ENCODE measurements around the gene HPS1. TPM values are rescaled to one million over a fixed set of nuclear protein-coding genes. Genes with fewer than 3 reads are reported as not detected.
A peak's percentile ranks its signal among the peaks of the same experiment; 100 is the strongest.

Gene HPS1
- total RNA-seq, 4 donors from 2014 or later, result 23.3 to 63.9 (median 54.8) TPM

DNA sequence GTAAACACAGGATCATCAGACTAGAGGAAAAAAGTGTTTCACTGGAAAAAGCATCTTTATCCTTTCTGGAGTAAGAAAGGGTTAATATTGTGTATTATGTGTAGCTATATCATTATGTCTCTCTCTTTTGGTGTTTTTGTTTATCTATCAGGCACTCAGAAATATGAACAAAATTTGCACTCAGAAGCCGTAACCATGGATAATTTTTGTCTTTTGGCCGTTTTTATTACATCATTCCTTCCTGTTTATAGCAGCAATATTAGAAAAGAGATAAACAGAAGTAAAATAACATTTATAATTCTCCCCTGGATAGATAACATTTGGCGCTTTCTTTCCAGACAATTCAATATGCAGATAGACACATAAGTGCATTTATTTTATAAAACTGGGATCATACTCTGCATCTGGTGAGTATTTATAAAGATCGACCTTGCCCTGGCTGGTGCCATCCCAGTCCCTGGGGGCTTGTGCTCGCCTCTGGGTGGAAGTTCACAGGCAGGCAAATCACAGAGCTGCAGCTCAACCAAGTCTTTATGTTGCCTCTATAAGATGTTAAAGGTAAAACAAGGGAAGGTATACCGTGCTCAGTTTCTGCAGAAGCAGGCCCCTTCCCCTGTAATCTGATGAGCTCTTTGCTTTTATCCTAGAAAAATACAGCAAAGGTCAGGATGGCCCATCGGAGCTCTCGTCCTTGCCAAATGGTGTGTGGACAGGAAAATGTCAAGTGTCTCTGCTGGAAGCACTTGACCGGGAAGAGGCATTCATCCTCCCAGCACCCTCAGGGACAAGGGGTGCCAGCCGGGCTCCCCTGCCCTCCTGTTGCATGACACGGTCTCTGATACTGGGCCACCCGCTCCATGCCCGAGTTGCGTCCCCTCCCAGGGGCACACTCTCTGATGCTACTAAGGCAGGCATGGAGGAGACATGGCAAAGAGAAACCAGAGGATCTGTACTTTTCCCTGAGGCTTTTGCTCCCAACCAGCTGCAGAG is 75.6 kb downstream of the HPS1 start:
- DNase-seq (ENCODE audit: low spot score in 2 of 2), result peak in 1 of 2 donors; percentile 82
- TF ChIP-seq POLR2A (IDR thresholded peaks at IDR 0.05), result no peak
- TF ChIP-seq, protein P1, sequence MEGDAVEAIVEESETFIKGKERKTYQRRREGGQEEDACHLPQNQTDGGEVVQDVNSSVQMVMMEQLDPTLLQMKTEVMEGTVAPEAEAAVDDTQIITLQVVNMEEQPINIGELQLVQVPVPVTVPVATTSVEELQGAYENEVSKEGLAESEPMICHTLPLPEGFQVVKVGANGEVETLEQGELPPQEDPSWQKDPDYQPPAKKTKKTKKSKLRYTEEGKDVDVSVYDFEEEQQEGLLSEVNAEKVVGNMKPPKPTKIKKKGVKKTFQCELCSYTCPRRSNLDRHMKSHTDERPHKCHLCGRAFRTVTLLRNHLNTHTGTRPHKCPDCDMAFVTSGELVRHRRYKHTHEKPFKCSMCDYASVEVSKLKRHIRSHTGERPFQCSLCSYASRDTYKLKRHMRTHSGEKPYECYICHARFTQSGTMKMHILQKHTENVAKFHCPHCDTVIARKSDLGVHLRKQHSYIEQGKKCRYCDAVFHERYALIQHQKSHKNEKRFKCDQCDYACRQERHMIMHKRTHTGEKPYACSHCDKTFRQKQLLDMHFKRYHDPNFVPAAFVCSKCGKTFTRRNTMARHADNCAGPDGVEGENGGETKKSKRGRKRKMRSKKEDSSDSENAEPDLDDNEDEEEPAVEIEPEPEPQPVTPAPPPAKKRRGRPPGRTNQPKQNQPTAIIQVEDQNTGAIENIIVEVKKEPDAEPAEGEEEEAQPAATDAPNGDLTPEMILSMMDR (IDR thresholded peaks at IDR 0.05), result no peak
- H3K4me3 ChIP-seq (ENCODE audit: low read depth, poor library complexity, severe bottlenecking), result no peak overlapping the region
- intact Hi-C loops (cut with DNase I; ENCODE audit: low total_unique reads), result no loop called here
- WGBS, 2 donors, result 65 to 70% methylated on average over 13 to 14 of the region's 14 CpGs

DNA sequence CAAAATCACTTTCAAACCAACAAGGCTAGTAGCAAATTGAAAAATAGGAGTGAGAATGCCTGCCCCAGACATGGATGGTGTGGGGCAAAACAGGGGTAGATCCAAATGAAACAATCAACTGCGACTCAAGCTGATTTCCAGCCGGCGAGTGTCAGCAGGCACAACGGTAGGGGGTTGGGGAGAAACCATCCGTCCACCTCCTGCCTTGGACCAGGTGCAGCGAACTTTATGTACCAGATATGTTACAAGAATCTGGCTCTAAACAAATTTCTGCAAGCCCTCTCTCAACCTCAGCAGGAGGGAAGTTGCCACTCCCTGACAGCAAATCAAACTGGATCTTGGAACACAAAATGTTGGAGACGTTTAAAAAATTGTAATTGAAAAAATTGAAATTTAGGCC is 76.9 kb downstream of the HPS1 start:
- DNase-seq (ENCODE audit: low spot score in 2 of 2), result peak in 1 of 2 donors; percentile 26
- WGBS, 2 donors, result 49 to 64% methylated on average over 7 of the region's 7 CpGs
- intact Hi-C loops (cut with DNase I; ENCODE audit: low total_unique reads), result no loop called here
- TF ChIP-seq, protein P1 (IDR thresholded peaks at IDR 0.05), result no peak
- no peak for TF ChIP-seq POLR2A (IDR thresholded peaks at IDR 0.05)
- H3K4me3 ChIP-seq (ENCODE audit: low read depth, poor library complexity, severe bottlenecking), result no peak overlapping the region

DNA sequence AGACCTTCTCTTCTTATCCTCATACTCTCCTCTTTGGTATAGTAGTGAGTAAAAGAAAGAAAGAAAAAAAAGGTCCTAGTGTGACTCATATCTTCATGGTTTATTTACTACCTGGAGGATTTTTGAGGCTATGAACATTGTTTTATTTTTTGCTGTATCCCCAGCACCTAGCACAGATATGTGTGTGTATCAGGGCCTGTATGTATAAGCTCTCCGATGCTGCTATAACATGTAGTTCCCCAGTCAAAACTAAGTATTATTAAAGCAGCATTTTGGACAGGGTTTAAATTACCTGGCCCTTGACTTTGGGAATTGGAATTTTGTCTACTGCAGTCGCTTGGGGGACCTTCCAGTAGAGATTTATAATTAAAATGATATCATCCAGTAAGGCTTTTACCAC is 78.1 kb downstream of the HPS1 start:
- intact Hi-C loops (cut with DNase I; ENCODE audit: low total_unique reads), result no loop called here
- H3K4me3 ChIP-seq (ENCODE audit: low read depth, poor library complexity, severe bottlenecking), result no peak overlapping the region
- no peak for DNase-seq (ENCODE audit: low spot score in 2 of 2)
- no peak for TF ChIP-seq POLR2A (IDR thresholded peaks at IDR 0.05)
- TF ChIP-seq, protein P1 (IDR thresholded peaks at IDR 0.05), result no peak
- WGBS, 2 donors, result 80 to 94% methylated on average over 2 of the region's 2 CpGs

DNA sequence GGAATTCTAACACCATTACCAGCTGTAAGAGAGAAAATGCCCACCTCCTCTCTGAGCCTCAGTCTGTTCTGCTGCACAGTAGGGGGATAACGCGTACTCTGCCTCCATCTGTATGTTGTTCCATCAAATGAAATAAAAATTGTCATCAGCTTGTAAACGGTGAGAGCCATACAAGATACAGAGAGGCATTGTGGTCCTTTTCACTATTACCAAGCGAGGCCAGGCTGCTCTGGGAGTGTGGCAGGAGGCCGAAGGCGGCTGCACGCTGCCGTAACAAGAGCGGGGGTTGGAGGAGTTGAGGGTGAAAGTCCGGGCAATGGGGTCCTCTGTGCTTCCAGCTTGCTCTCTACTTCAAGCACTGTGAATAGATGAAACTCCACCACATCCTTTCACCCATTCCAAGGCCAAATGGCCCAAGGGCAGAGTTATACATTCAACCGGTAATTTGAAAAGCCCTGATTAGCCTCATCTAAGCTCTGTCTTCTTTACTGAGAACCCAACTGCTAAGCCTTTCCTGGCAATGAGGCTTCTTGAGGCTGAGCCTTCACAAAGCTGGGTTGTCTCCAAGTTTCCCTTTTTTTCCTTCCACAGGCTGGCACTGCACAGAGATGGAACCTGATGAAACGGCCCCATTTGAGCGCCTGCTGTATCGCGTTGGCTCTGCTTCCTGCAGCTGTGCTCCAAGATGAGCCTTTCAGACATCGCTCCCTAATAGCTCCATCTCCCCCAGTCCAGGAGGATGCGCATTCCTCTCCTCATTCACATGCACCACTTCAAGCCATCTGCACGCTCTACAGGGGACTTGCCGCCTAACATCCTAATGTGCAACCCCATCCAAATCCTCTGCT is 78.9 kb downstream of the HPS1 start:
- DNase-seq (ENCODE audit: low spot score in 2 of 2), result no peak
- 66 to 72% methylated on average over 19 of the region's 19 CpGs for WGBS, 2 donors
- intact Hi-C loops (cut with DNase I; ENCODE audit: low total_unique reads), result no loop called here
- H3K4me3 ChIP-seq (ENCODE audit: low read depth, poor library complexity, severe bottlenecking), result no peak overlapping the region
- TF ChIP-seq, protein P1 (IDR thresholded peaks at IDR 0.05), result no peak
- no peak for TF ChIP-seq POLR2A (IDR thresholded peaks at IDR 0.05)

MicroRNA genes within 50 kb of the gene (microRNA counts, 767-probe panel; counts per million panel counts)
- microRNA hsa-miR-1287, result 0 to 358 counts per million in 2 donors

Small RNA genes within 50 kb of the gene (microRNA-seq; reads per million reads assigned to microRNA genes)
- gene MIR1287 (ENCODE audit: borderline number of aligned reads in 1 of 2, borderline replicate concordance in 2 of 2), result 60.0 to 78.8 reads per million in 2 donors
- gene MIR4685 (ENCODE audit: borderline number of aligned reads in 1 of 2, borderline replicate concordance in 2 of 2), result 0.57 to 1.4 reads per million in 2 donors

Other genes starting within 250 kb of the HPS1 start
- 1 to 10 TPM; 1.7 to 4.0 (median 2.3) TPM for gene LOXL4, start 178.7 kb downstream of the HPS1 start, total RNA-seq
- gene PYROXD2, start 31.8 kb downstream of the HPS1 start, total RNA-seq, result 1 to 10 TPM in 3 of 4 donors, under 1 TPM in 1; 0.97 to 6.7 (median 3.8) TPM